HepG2 (cell line): ENCODE data around the gene PREX1. TPM values are rescaled to one million over a fixed set of nuclear protein-coding genes. Genes with fewer than 3 reads are reported as not detected.
A peak's percentile ranks its signal among the peaks of the same experiment; 100 is the strongest.

Experiments
- ATAC-seq: fragments of 200-7000 bp; cut with Tn5 transposase; 3 replicates; pipeline ENCODE4 v1.9.1; 2020; ENCODE audit warnings: mild to moderate bottlenecking, moderate library complexity
- BruUV-seq: library from RNA; stranded (reverse); fragments of 400-500 nt; replicated peaks from 2 replicates; lab custom pipeline; 2021; lab: Mats Ljungman, UMichigan
- CTCF ChIA-PET: fragments of 300-600 bp; formaldehyde crosslinking; extraction: SDS; loops from one replicate; lab custom pipeline; 2021; ENCODE audit warnings: low total read pairs, inconsistent platforms, low intra/inter-chr PET ratio; lab: Yijun Ruan, JAX
- POLR2A ChIA-PET: fragments of 350-600 bp; sonication (Branson Sonifier 250); formaldehyde crosslinking; loops from one replicate; lab custom pipeline; 2020; ENCODE audit warnings: antibody characterized with exemption, inconsistent platforms; lab: Yijun Ruan, JAX
- DNase-seq: peaks from one replicate; pipeline ENCODE4 v3.0.0-alpha.2; 2015; ENCODE audit warnings: low spot score
- FAIRE-seq: peaks from 3 replicates; lab custom pipeline; 2011; peaks lifted over from hg19 to GRCh38; lab: Jason Lieb, UNC
- H2AFZ ChIP-seq: one replicate; pipeline ENCODE4 v1.6.1; 2011; ENCODE audit warnings: low read length, inconsistent platforms
- H3K27ac ChIP-seq: fragments of 300-600 bp; 3 replicates; pipeline ENCODE4 v1.8.0; 2011; ENCODE audit warnings: mixed run types, mild to moderate bottlenecking, mixed read lengths, low read length, inconsistent platforms; ENCODE audit not compliant: insufficient read depth; ENCODE audit errors: extremely low read length
- H3K27me3 ChIP-seq, 2 experiments: fragments of 200-600 bp in 1 of 2; 2 replicates in 1 of 2; 3 replicates in 1 of 2; pipeline versions ENCODE4 v1.6.0 to v1.8.0; 2011; ENCODE audit warnings: low read length in 2 of 2, mild to moderate bottlenecking in 2 of 2, moderate library complexity in 2 of 2, inconsistent platforms in 1 of 2; ENCODE audit not compliant: insufficient read depth in 2 of 2, control insufficient read depth in 1 of 2
- H3K36me3 ChIP-seq, 2 experiments: fragments of 200-600 bp in 1 of 2; replicated peaks in 1 of 2; 2 replicates in 1 of 2; 3 replicates in 1 of 2; pipeline versions ENCODE4 v1.5.1 to v1.8.0; 2011; ENCODE audit warnings: low read length in 2 of 2, inconsistent platforms in 1 of 2; ENCODE audit not compliant: insufficient read depth in 2 of 2, control insufficient read depth in 1 of 2
- H3K4me1 ChIP-seq: 2 replicates; pipeline ENCODE4 v1.5.1; 2012; ENCODE audit warnings: low read length, inconsistent platforms; ENCODE audit not compliant: insufficient read depth
- H3K4me2 ChIP-seq: 2 replicates; pipeline ENCODE4 v1.6.0; 2011; ENCODE audit warnings: low read depth, low read length, inconsistent platforms
- H3K4me3 ChIP-seq, 3 experiments: fragments of 200-600 bp in 1 of 3; sonication (generic), shearing (Covaris generic) in 1 of 3; replicated peaks in 1 of 3; 2 replicates each; pipeline ENCODE4 v1.5.1; 2011 to 2016; ENCODE audit warnings: low read length in 3 of 3, inconsistent platforms in 2 of 3, low read depth in 2 of 3, mild to moderate bottlenecking in 2 of 3, control low read depth in 1 of 3, mixed read lengths in 1 of 3; ENCODE audit not compliant: insufficient read depth in 1 of 3
- H3K79me2 ChIP-seq: one replicate; pipeline ENCODE4 v1.6.1; 2011; ENCODE audit warnings: low read length, inconsistent platforms; ENCODE audit not compliant: insufficient read depth
- H3K9ac ChIP-seq: 2 replicates; pipeline ENCODE4 v1.6.0; 2011; ENCODE audit warnings: mild to moderate bottlenecking, low read depth, low read length, inconsistent platforms; ENCODE audit not compliant: insufficient read depth
- H3K9me3 ChIP-seq: 2 replicates; pipeline ENCODE4 v1.5.1; 2012; ENCODE audit warnings: mild to moderate bottlenecking, low read length
- H4K20me1 ChIP-seq: 2 replicates; pipeline ENCODE4 v1.6.0; 2011; ENCODE audit warnings: inconsistent platforms, mild to moderate bottlenecking, low read length, moderate library complexity; ENCODE audit not compliant: insufficient read depth
- AKAP8 ChIP-seq: sonication (generic); formaldehyde crosslinking; IDR thresholded peaks from 2 replicates; pipeline ENCODE4 v1.5.1; 2020; ENCODE audit warnings: mild to moderate bottlenecking, missing genetic modification reagents
- ATRX ChIP-seq: sonication (generic); formaldehyde crosslinking; IDR thresholded peaks from 2 replicates; pipeline ENCODE4 v1.4.0; 2020; ENCODE audit warnings: missing genetic modification reagents, borderline replicate concordance
- KAT2B ChIP-seq: fragments of 150-350 bp; IDR thresholded peaks from 2 replicates; pipeline ENCODE4 v1.6.1; 2014; ENCODE audit warnings: low read depth, low read length, borderline replicate concordance
- LCORL ChIP-seq, 2 experiments: fragments of 450-650 bp in 1 of 2; sonication (generic) in 1 of 2; formaldehyde crosslinking in 1 of 2; IDR thresholded peaks; 2 replicates each; pipeline versions ENCODE4 v1.5.0 to v1.6.1; 2017 to 2020; ENCODE audit warnings: antibody characterized with exemption in 1 of 2, missing genetic modification reagents in 1 of 2
- PRMT3 ChIP-seq: sonication (generic); formaldehyde crosslinking; IDR thresholded peaks from 2 replicates; pipeline ENCODE4 v1.8.1; 2022; ENCODE audit warnings: low read depth, mild to moderate bottlenecking, moderate library complexity, missing genetic modification reagents, borderline replicate concordance
- TEAD3 ChIP-seq: optimal IDR thresholded peaks from 2 replicates; pipeline ENCODE3; 2016; ENCODE audit warnings: borderline replicate concordance
- TOE1 ChIP-seq: sonication (generic); formaldehyde crosslinking; IDR thresholded peaks from 2 replicates; pipeline ENCODE4 v1.4.0; 2020; ENCODE audit warnings: mild to moderate bottlenecking, missing genetic modification reagents
- TRAFD1 ChIP-seq: sonication (generic); formaldehyde crosslinking; IDR thresholded peaks from 2 replicates; pipeline ENCODE4 v1.5.1; 2020; ENCODE audit warnings: missing genetic modification reagents, mild to moderate bottlenecking, borderline replicate concordance
- WIZ ChIP-seq: sonication (generic); formaldehyde crosslinking; IDR thresholded peaks from 2 replicates; pipeline ENCODE4 v1.5.1; 2020; ENCODE audit warnings: mild to moderate bottlenecking, missing genetic modification reagents
- ZBTB7B ChIP-seq: sonication (generic); formaldehyde crosslinking; IDR thresholded peaks from 2 replicates; pipeline ENCODE4 v1.4.0; 2020; ENCODE audit warnings: missing genetic modification reagents
- ZFY ChIP-seq: sonication (generic); formaldehyde crosslinking; IDR thresholded peaks from 2 replicates; pipeline ENCODE4 v1.4.0; 2020; ENCODE audit warnings: missing genetic modification reagents
- ZMAT3 ChIP-seq: sonication (generic); formaldehyde crosslinking; conservative IDR thresholded peaks from 2 replicates; pipeline ENCODE4 v1.7.0; 2021; ENCODE audit warnings: missing genetic modification reagents
- ZNF225 ChIP-seq: sonication (generic); formaldehyde crosslinking; IDR thresholded peaks from 2 replicates; pipeline ENCODE4 v1.4.0; 2020; ENCODE audit warnings: mild to moderate bottlenecking, missing genetic modification reagents
- ZNF33B ChIP-seq: sonication (generic); formaldehyde crosslinking; IDR thresholded peaks from 2 replicates; pipeline ENCODE4 v1.5.1; 2020; ENCODE audit warnings: mild to moderate bottlenecking, missing genetic modification reagents
- ZNF383 ChIP-seq: sonication (generic); formaldehyde crosslinking; IDR thresholded peaks from 2 replicates; pipeline ENCODE4 v1.4.0; 2020; ENCODE audit warnings: missing genetic modification reagents, mild to moderate bottlenecking, borderline replicate concordance
- ZNF430 ChIP-seq: sonication (generic); formaldehyde crosslinking; IDR thresholded peaks from 2 replicates; pipeline ENCODE4 v1.9.0; 2021; ENCODE audit warnings: mild to moderate bottlenecking, missing genetic modification reagents
- ZNF441 ChIP-seq: sonication (generic); formaldehyde crosslinking; IDR thresholded peaks from 2 replicates; pipeline ENCODE4 v1.7.0; 2021; ENCODE audit warnings: missing genetic modification reagents, borderline replicate concordance
- ZNF512 ChIP-seq: sonication (generic); formaldehyde crosslinking; IDR thresholded peaks from 2 replicates; pipeline ENCODE4 v1.4.0; 2020; ENCODE audit warnings: mild to moderate bottlenecking, missing genetic modification reagents
- ZNF550 ChIP-seq: sonication (generic); formaldehyde crosslinking; IDR thresholded peaks from 2 replicates; pipeline ENCODE4 v1.4.0; 2020; ENCODE audit warnings: mild to moderate bottlenecking, missing genetic modification reagents, borderline replicate concordance
- ZNF616 ChIP-seq: sonication (generic); formaldehyde crosslinking; IDR thresholded peaks from 2 replicates; pipeline ENCODE4 v1.5.0; 2020; ENCODE audit warnings: low read depth, mild to moderate bottlenecking, missing genetic modification reagents
- whole genome bisulfite sequencing: methylation state at CpG from one replicate; pipeline ENCODE4 v1.1.6; 2017; ENCODE audit warnings: low lambda C conversion rate; 5-methylcytosine and 5-hydroxymethylcytosine counted together
- in situ Hi-C: cut with HindIII; loops from 2 replicates; pipeline ENCODE4 v1.10.0; 2017; ENCODE audit warnings: low pct_unique_long_range_greater_than_20kb; ENCODE audit not compliant: extremely low pct_ligation_motif_present
- intact Hi-C: fragments of 100-400 bp; cut with micrococcal nuclease; formaldehyde crosslinking; loops from one replicate; pipeline ENCODE4 v1.10.0; 2022; ENCODE audit not compliant: unreplicated experiment
- polyA plus RNA-seq, 8 experiments: library from polyadenylated mRNA; depleted of rRNA in 3 of 8; stranded (reverse) in 7 of 8; unstranded in 1 of 8; fragments of >200 nt; fragmentation: Illumina TruSeq in 4 of 8; extraction: Trizol in 4 of 8; gene quantifications; 2 replicates each; pipeline versions ENCODE4 v1.2.1 to v1.2.3, GENCODE V29; 2011 to 2016; ENCODE audit warnings: low read depth in 4 of 8, missing spikeins in 1 of 8, mixed read lengths in 1 of 8; ENCODE audit not compliant: insufficient read depth in 1 of 8
- total RNA-seq, 5 experiments: library from RNA; depleted of rRNA; stranded (reverse); fragments of >200 nt; fragmentation: Illumina TruSeq; extraction: Trizol; gene quantifications; 2 replicates each; pipeline ENCODE4 v1.2.3, GENCODE V29; 2016; ENCODE audit warnings: low read depth in 1 of 5

Gene PREX1
- total and polyA plus RNA-seq, 2 of the 13 experiments (the other 11 are each of a cell fraction or from before 2014, with no cell fraction given), result 0.02 to 0.04 TPM

GRCh38 chr20:48722002-48722731, 105.6 kb downstream of the PREX1 start:
- FAIRE-seq, result peak; percentile 72
- no peak overlapping the region for H3K27ac ChIP-seq
- peaks cover 34% of the 10 kb centered on the region for H3K4me1 ChIP-seq
- ChIA-PET CTCF (interaction anchor here (3.9 kb wide), 1 partner anchor 65 kb away, joined by 29 read pairs; no protein-coding TSS in a partner anchor), POLR2A (no interaction called here)
- H2AFZ ChIP-seq, result no peak overlapping the region
- no peak for DNase-seq
- peak overlapping the region in 1 of 3 experiments; percentile 69; a peak in 3 of 6 replicates for H3K4me3 ChIP-seq
- H3K9ac ChIP-seq, result no peak overlapping the region
- peaks cover 1 to 5% of the 10 kb centered on the region in 2 experiments; a peak in 2 of 5 replicates for H3K27me3 ChIP-seq
- H3K9me3 ChIP-seq, result no peaks in the 10 kb centered on the region
- no peaks in the 10 kb centered on the region for H3K36me3 ChIP-seq
- intact Hi-C loops, result no loop called here
- peak overlapping the region; percentile 82 for H3K4me2 ChIP-seq
- no peaks in the 10 kb centered on the region for H3K79me2 ChIP-seq
- WGBS, result 15% methylated on average over 14 of the region's 14 CpGs
- H4K20me1 ChIP-seq, result no peaks in the 10 kb centered on the region
- BruUV-seq, result no TSS peak
- in situ Hi-C loops, result loop anchor here (5.0 kb wide), 1 partner anchor 65 kb away; no protein-coding TSS in a partner anchor
- peak; percentile 37 for ATAC-seq
- TF ChIP-seq TOE1 (no peak), TRAFD1 (CRISPR knock-in tag) (0 out of 2 replicates have a peak, but pooled peaks have one; percentile 54), ZFY (CRISPR knock-in tag) (peak; percentile 33; the same call in 1 of the 2 replicates), ZNF225 (CRISPR knock-in tag) (peak; percentile 41; the same call in 1 of the 2 replicates), ZNF512 (peak; percentile 58; the same call in 1 of the 2 replicates), ZMAT3 (CRISPR knock-in tag) (no peak), ZNF550 (CRISPR knock-in tag) (0 out of 2 replicates have a peak, but pooled peaks have one; percentile 68), ZNF616 (CRISPR knock-in tag) (0 out of 2 replicates have a peak, but pooled peaks have one; percentile 11), AKAP8 (peak; percentile 77; the same call in 1 of the 2 replicates), ZNF430 (CRISPR knock-in tag) (peak; percentile 68; the same call in 1 of the 2 replicates), PRMT3 (CRISPR knock-in tag) (no peak), ZNF33B (no peak), ZNF383 (CRISPR knock-in tag) (0 out of 2 replicates have a peak, but pooled peaks have one; percentile 45), ATRX (CRISPR knock-in tag) (no peak), WIZ (CRISPR knock-in tag) (0 out of 2 replicates have a peak, but pooled peaks have one; percentile 28), ZNF441 (CRISPR knock-in tag) (peak; percentile 86; the same call in 1 of the 2 replicates), TEAD3 (CRISPR knock-in tag) (peak; percentile 24), ZBTB7B (CRISPR knock-in tag) (no peak), KAT2B (no peak), LCORL (IDR thresholded peaks at IDR 0.05) (no peak), LCORL (CRISPR knock-in tag; IDR thresholded peaks at IDR 0.05) (peak; percentile 40; the same call in 1 of the 2 replicates)
